Colonic mucosa (tissue), 4 donors: ENCODE data around the gene RCE1. TPM values are rescaled to one million over a fixed set of nuclear protein-coding genes. Genes with fewer than 3 reads are reported as not detected.

Experiments
- DNase-seq: peaks from one replicate; pipeline ENCODE4 v3.0.0-alpha.2; 2020
- H3K27ac ChIP-seq: fragments of 200-600 bp; one replicate; pipeline ENCODE4 v1.8.0; 2021
- H3K27me3 ChIP-seq: fragments of 200-600 bp; one replicate; pipeline ENCODE4 v1.8.0; 2021
- H3K36me3 ChIP-seq: fragments of 200-600 bp; one replicate; pipeline ENCODE4 v1.8.0; 2021
- H3K4me1 ChIP-seq: fragments of 200-600 bp; one replicate; pipeline ENCODE4 v1.8.0; 2021; ENCODE audit warnings: mild to moderate bottlenecking
- H3K4me3 ChIP-seq: fragments of 200-600 bp; one replicate; pipeline ENCODE4 v1.8.0; 2021
- H3K9ac ChIP-seq, 2 donors: one replicate each; pipeline ENCODE4 v1.7.0; 2013; ENCODE audit warnings: control low read depth in 2 of 2, low read depth in 2 of 2, low read length in 2 of 2
- H3K9me3 ChIP-seq: fragments of 200-600 bp; one replicate; pipeline ENCODE4 v1.8.0; 2021
- CTCF ChIP-seq: fragments of 200-600 bp; IDR thresholded peaks from one replicate; pipeline ENCODE4 v1.8.0; 2022; ENCODE audit warnings: antibody characterized with exemption, mild to moderate bottlenecking
- intact Hi-C: fragments of 100-400 bp; cut with DNase I; formaldehyde crosslinking; loops from one replicate; pipeline ENCODE4 v1.14.1; 2022
- total RNA-seq, 2 donors: library from RNA; stranded (reverse); fragmentation: NEBNext Ultra II Directional in 1 of 2; extraction: Animal tissue kit (Norgen Biotek cat#: 25700) in 1 of 2; gene quantifications; one replicate each; pipeline ENCODE4 v1.2.1, GENCODE V29; 2021
- donor health status: healthy.
- donor health status: DM: no; HTN: no; CAD: no.
- donor health status: DM: no; HTN: no; CAD: no.

Gene RCE1
- total RNA-seq, 2 donors from 2014 or later: 27.0 to 35.9 TPM

GRCh38 chr11:66859686-66860448 is 16.6 kb downstream of the RCE1 start:
- intact Hi-C loops: no loop called here
- no peak for TF ChIP-seq CTCF
- no peak overlapping the region for H3K4me3 ChIP-seq
- no peaks in the 10 kb centered on the region for H3K27me3 ChIP-seq
- no peak for DNase-seq
- no peaks in the 10 kb centered on the region for H3K9me3 ChIP-seq
- no peaks in the 10 kb centered on the region for H3K36me3 ChIP-seq
- H3K9ac ChIP-seq: no peak overlapping the region
- peaks cover 12% of the 10 kb centered on the region for H3K4me1 ChIP-seq
- no peak overlapping the region for H3K27ac ChIP-seq

DNA sequence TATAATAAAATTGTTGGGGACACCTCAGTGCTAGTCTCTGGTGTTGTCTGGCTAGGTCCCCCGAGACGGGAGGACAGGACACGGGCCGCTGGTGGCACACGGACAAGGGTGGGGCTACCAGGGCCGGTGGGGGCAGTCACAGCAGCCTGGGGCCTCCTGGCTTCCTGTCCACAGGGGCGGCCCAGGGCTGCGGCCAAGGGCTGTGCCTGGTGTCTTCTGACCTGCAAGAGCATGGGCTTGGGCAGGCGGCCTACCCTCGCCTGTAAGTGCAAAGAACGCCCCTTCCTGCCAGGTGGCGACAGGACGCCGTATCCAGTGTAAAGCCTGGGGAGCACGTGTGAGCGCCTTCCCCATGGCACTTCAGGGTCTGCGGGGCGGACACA is 17.2 kb downstream of the RCE1 start:
- Histone ChIP-seq H3K4me3 (no peak overlapping the region), H3K27ac (no peak overlapping the region), H3K9ac (no peak overlapping the region), H3K9me3 (no peaks in the 10 kb centered on the region), H3K27me3 (no peaks in the 10 kb centered on the region), H3K36me3 (no peaks in the 10 kb centered on the region), H3K4me1 (peaks cover 11% of the 10 kb centered on the region)
- DNase-seq: no peak
- TF ChIP-seq CTCF: no peak
- intact Hi-C loops: no loop called here

GRCh38 chr11:66861038-66861773 is 18.0 kb downstream of the RCE1 start:
- H3K4me1 ChIP-seq: peaks cover 9% of the 10 kb centered on the region
- H3K4me3 ChIP-seq: no peak overlapping the region
- no peak overlapping the region for H3K9ac ChIP-seq
- no peak overlapping the region for H3K27ac ChIP-seq
- no peaks in the 10 kb centered on the region for H3K9me3 ChIP-seq
- no peak for DNase-seq
- TF ChIP-seq CTCF: no peak
- intact Hi-C loops: no loop called here
- H3K36me3 ChIP-seq: no peaks in the 10 kb centered on the region
- no peaks in the 10 kb centered on the region for H3K27me3 ChIP-seq

GRCh38 chr11:66861774-66862558 is 18.7 kb downstream of the RCE1 start:
- Histone ChIP-seq H3K36me3 (no peaks in the 10 kb centered on the region), H3K4me1 (peaks cover 9% of the 10 kb centered on the region), H3K27ac (no peak overlapping the region), H3K27me3 (no peaks in the 10 kb centered on the region), H3K9ac (no peak overlapping the region), H3K4me3 (no peak overlapping the region), H3K9me3 (no peaks in the 10 kb centered on the region)
- no peak for TF ChIP-seq CTCF
- intact Hi-C loops: no loop called here
- no peak for DNase-seq

DNA sequence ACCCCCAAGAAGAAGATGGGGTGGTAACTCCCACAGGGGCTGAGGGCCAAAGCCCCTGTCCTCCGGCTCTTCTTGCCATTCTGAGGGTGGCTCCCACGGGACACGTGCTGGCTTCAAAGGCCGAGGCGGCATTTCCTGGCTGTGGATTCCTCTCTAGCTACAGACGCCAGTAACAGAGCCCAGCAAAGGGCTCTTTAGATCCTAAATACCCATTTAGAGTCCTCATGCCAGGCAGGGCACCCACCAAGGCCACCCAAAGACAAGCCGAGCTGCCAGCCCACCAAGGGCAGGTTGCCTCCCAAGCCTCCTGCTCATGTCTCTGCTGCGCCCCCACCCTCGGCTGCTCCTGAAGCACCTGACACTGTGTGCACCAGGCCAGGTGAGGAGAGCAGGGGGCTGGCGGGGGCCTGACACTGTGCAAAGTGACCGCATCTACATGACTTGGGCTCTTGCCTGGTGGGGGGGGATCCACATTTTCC is 19.4 kb downstream of the RCE1 start:
- Histone ChIP-seq H3K27ac (no peak overlapping the region), H3K36me3 (no peaks in the 10 kb centered on the region), H3K4me1 (peaks cover 6% of the 10 kb centered on the region), H3K4me3 (no peak overlapping the region), H3K9ac (no peak overlapping the region), H3K9me3 (no peaks in the 10 kb centered on the region), H3K27me3 (no peaks in the 10 kb centered on the region)
- intact Hi-C loops: no loop called here
- TF ChIP-seq CTCF: no peak
- DNase-seq: no peak
